Lower leg skin (tissue), 3 donors: ENCODE data around the gene PSMA8.

ENCODE experiments used
- CTCF ChIP-seq, 3 donors: fragments of 450-650 bp; IDR thresholded peaks; one replicate each; pipeline ENCODE4 v1.5.1; 2016; ENCODE audit warnings: antibody characterized with exemption in 3 of 3, mild to moderate bottlenecking in 3 of 3, moderate library complexity in 2 of 3
- POLR2A ChIP-seq, 2 donors: fragments of 450-650 bp; IDR thresholded peaks; one replicate each; pipeline ENCODE4 v1.6.1; 2016 to 2017; ENCODE audit warnings: antibody characterized with exemption in 2 of 2, mild to moderate bottlenecking in 1 of 2, moderate library complexity in 1 of 2

GRCh38 chr18:26215247-26215970, 81.7 kb downstream of the PSMA8 start:
- no peak for TF ChIP-seq CTCF (IDR thresholded peaks at IDR 0.05)
- no peak for TF ChIP-seq POLR2A (IDR thresholded peaks at IDR 0.05)
